ENCODE results near the gene UBASH3B.

GRCh38 chr11:122650619-122651018, 4.9 kb upstream of the UBASH3B start:
- TF ChIP-seq FOXM1 (IDR thresholded peaks at IDR 0.05; ENCODE audit: borderline replicate concordance) (no peak), FOXK2 (IDR thresholded peaks at IDR 0.05) (no peak)

Measured in HEK293T (cell line).